A549 (cell line): Measurements from ENCODE around the gene GPR17.

Source experiments
- BCL3 ChIP-seq: fragments of >200 bp; sonication (Bioruptor Twin); formaldehyde crosslinking; IDR thresholded peaks from 3 replicates; pipeline ENCODE4 v1.6.1; 2016
- CHD2 ChIP-seq: fragments of 150-350 bp; IDR thresholded peaks from 2 replicates; pipeline ENCODE4 v1.6.1; 2014; ENCODE audit warnings: low read length; ENCODE audit not compliant: partially characterized antibody
- EHF ChIP-seq: fragments of 250-450 bp; sonication (Bioruptor Pico); IDR thresholded peaks from 2 replicates; pipeline ENCODE4 v1.5.0; 2020; ENCODE audit warnings: mild to moderate bottlenecking
- HDAC2 ChIP-seq: fragments of 200-600 bp; sonication (generic); IDR thresholded peaks from 2 replicates; pipeline ENCODE4 v1.6.1; 2016
- JUN ChIP-seq, 2 experiments: fragments of >200 bp; sonication (Bioruptor Twin); formaldehyde crosslinking; IDR thresholded peaks; 2 replicates in 1 of 2; 3 replicates in 1 of 2; pipeline ENCODE4 v1.6.1; 2016 to 2017
- MYC ChIP-seq: IDR thresholded peaks from 2 replicates; pipeline ENCODE4 v1.6.1; 2012; ENCODE audit warnings: mild to moderate bottlenecking, inconsistent platforms, low read length, improper control_type of control experiment, borderline replicate concordance
- POLR2A ChIP-seq: IDR thresholded peaks from 2 replicates; pipeline ENCODE4 v1.6.1; 2012; ENCODE audit warnings: mild to moderate bottlenecking, low read length
- SREBF2 ChIP-seq: fragments of 450-650 bp; IDR thresholded peaks from 2 replicates; pipeline ENCODE4 v1.6.1; 2014; ENCODE audit warnings: mild to moderate bottlenecking, moderate library complexity
- TF ChIP-seq, protein P1 (sequence below): fragments of >200 bp; sonication (Bioruptor Twin); formaldehyde crosslinking; IDR thresholded peaks from 3 replicates; pipeline ENCODE4 v1.5.1; 2016
- TF ChIP-seq, protein P2 (sequence below): IDR thresholded peaks from 2 replicates; pipeline ENCODE4 v1.6.1; 2012

GRCh38 chr2:127618551-127619202, 27.3 kb upstream of the GPR17 start:
- no peak for TF ChIP-seq EHF (CRISPR knock-in tag)
- no peak for TF ChIP-seq POLR2A
- TF ChIP-seq, protein P1, sequence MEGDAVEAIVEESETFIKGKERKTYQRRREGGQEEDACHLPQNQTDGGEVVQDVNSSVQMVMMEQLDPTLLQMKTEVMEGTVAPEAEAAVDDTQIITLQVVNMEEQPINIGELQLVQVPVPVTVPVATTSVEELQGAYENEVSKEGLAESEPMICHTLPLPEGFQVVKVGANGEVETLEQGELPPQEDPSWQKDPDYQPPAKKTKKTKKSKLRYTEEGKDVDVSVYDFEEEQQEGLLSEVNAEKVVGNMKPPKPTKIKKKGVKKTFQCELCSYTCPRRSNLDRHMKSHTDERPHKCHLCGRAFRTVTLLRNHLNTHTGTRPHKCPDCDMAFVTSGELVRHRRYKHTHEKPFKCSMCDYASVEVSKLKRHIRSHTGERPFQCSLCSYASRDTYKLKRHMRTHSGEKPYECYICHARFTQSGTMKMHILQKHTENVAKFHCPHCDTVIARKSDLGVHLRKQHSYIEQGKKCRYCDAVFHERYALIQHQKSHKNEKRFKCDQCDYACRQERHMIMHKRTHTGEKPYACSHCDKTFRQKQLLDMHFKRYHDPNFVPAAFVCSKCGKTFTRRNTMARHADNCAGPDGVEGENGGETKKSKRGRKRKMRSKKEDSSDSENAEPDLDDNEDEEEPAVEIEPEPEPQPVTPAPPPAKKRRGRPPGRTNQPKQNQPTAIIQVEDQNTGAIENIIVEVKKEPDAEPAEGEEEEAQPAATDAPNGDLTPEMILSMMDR = no peak
- TF ChIP-seq JUN (IDR thresholded peaks at IDR 0.05) = no peak
- TF ChIP-seq SREBF2 = no peak
- TF ChIP-seq, protein P2, sequence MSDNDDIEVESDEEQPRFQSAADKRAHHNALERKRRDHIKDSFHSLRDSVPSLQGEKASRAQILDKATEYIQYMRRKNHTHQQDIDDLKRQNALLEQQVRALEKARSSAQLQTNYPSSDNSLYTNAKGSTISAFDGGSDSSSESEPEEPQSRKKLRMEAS = no peak
- no peak for TF ChIP-seq MYC
- no peak for TF ChIP-seq HDAC2
- no peak for TF ChIP-seq BCL3
- TF ChIP-seq CHD2 = no peak
